Smooth muscle cell (in vitro differentiated cells): ENCODE data around the gene PBXIP1. TPM values are rescaled to one million over a fixed set of nuclear protein-coding genes. Genes with fewer than 3 reads are reported as not detected.

Experiments used
- DNase-seq: peaks from one replicate; lab custom pipeline; 2025; ENCODE audit not compliant: unreplicated experiment; lab: John Stamatoyannopoulos, UW
- H2AFZ ChIP-seq: fragments of 200-600 bp; sonication (generic); 2 replicates; pipeline ENCODE4 v1.6.0; 2016; ENCODE audit warnings: antibody characterized with exemption, low read depth, mild to moderate bottlenecking
- H3F3A ChIP-seq: fragments of 200-600 bp; sonication (generic); 2 replicates; pipeline ENCODE4 v1.6.0; 2017; ENCODE audit warnings: antibody characterized with exemption, low read depth
- H3K27ac ChIP-seq: fragments of 200-600 bp; sonication (generic); 2 replicates; pipeline ENCODE4 v1.5.1; 2016; ENCODE audit warnings: low read depth, mild to moderate bottlenecking
- H3K27me3 ChIP-seq: fragments of 200-600 bp; sonication (generic); 2 replicates; pipeline ENCODE4 v1.6.1; 2016; ENCODE audit warnings: low read depth, mild to moderate bottlenecking
- H3K36me3 ChIP-seq: fragments of 200-600 bp; sonication (generic); 2 replicates; pipeline ENCODE4 v1.5.1; 2016; ENCODE audit warnings: low read depth
- H3K4me1 ChIP-seq: fragments of 200-600 bp; sonication (generic); 2 replicates; pipeline ENCODE4 v1.5.1; 2016; ENCODE audit warnings: low read depth
- H3K4me2 ChIP-seq: fragments of 200-600 bp; sonication (generic); 2 replicates; pipeline ENCODE4 v1.6.0; 2016; ENCODE audit warnings: mild to moderate bottlenecking
- H3K4me3 ChIP-seq: fragments of 200-600 bp; sonication (generic); 2 replicates; pipeline ENCODE4 v1.5.1; 2016; ENCODE audit warnings: mild to moderate bottlenecking
- H3K79me2 ChIP-seq: fragments of 200-600 bp; sonication (generic); 2 replicates; pipeline ENCODE4 v1.6.0; 2016; ENCODE audit warnings: low read depth, mild to moderate bottlenecking
- H3K9ac ChIP-seq: fragments of 200-600 bp; sonication (generic); 2 replicates; pipeline ENCODE4 v1.6.0; 2016; ENCODE audit warnings: low read depth
- H3K9me3 ChIP-seq: fragments of 200-600 bp; sonication (generic); replicated peaks from 2 replicates; pipeline ENCODE4 v1.5.1; 2016; ENCODE audit warnings: low read depth
- H4K20me1 ChIP-seq: fragments of 200-600 bp; sonication (generic); 2 replicates; pipeline ENCODE4 v1.6.0; 2016; ENCODE audit warnings: low read depth
- CTCF ChIP-seq: fragments of 200-600 bp; sonication (generic); IDR thresholded peaks from 2 replicates; pipeline ENCODE4 v1.5.1; 2017; ENCODE audit warnings: borderline replicate concordance, mild to moderate bottlenecking, antibody characterized with exemption; ENCODE audit not compliant: insufficient read depth, poor library complexity, severe bottlenecking
- WGBS: methylation state at CpG from one replicate; pipeline ENCODE4 v1.1.7; 2016; ENCODE audit warnings: low lambda C conversion rate; 5-methylcytosine and 5-hydroxymethylcytosine counted together
- polyA plus RNA-seq: library from polyadenylated mRNA; unstranded; fragments of >200 nt; fragmentation: Nextera tagmentation; extraction: Ambion mirVana; gene quantifications from 2 replicates; pipeline ENCODE4 v1.2.1, GENCODE V29; 2016
- total RNA-seq: library from RNA; depleted of rRNA; stranded (reverse); fragments of >200 nt; gene quantifications from 2 replicates; pipeline ENCODE4 v1.2.3, GENCODE V29; 2014

Gene PBXIP1
- total and polyA plus RNA-seq, 2 experiments from 2014 or later: 40.5 to 41.9 TPM

GRCh38 chr1:154964359-154964758 is 8.5 kb upstream of the PBXIP1 start:
- H3K4me2 ChIP-seq: no peak overlapping the region
- peaks cover 38% of the 10 kb centered on the region for H3K79me2 ChIP-seq
- H3K27me3 ChIP-seq: no peaks in the 10 kb centered on the region
- H4K20me1 ChIP-seq: peaks cover 35% of the 10 kb centered on the region
- H2AFZ ChIP-seq: no peak overlapping the region
- no peak overlapping the region for H3K27ac ChIP-seq
- 97% methylated on average over 6 of the region's 6 CpGs for WGBS
- H3K4me1 ChIP-seq: peaks cover 26% of the 10 kb centered on the region
- no peak for DNase-seq
- H3K36me3 ChIP-seq: peaks cover 5% of the 10 kb centered on the region
- no peak overlapping the region for H3K9ac ChIP-seq
- H3F3A ChIP-seq: peaks cover 29% of the 10 kb centered on the region
- TF ChIP-seq CTCF: no peak
- no peaks in the 10 kb centered on the region for H3K9me3 ChIP-seq
- no peak overlapping the region for H3K4me3 ChIP-seq

- Histone ChIP-seq H3K4me1 (peaks cover 18% of the 10 kb centered on the region), H3K4me3 (no peak overlapping the region), H3F3A (peaks cover 29% of the 10 kb centered on the region), H3K9me3 (no peaks in the 10 kb centered on the region), H2AFZ (no peak overlapping the region), H3K27ac (peak overlapping the region; percentile 85), H3K36me3 (peaks cover 5% of the 10 kb centered on the region), H3K79me2 (peaks cover 31% of the 10 kb centered on the region), H3K9ac (no peak overlapping the region), H3K27me3 (no peaks in the 10 kb centered on the region), H4K20me1 (peaks cover 28% of the 10 kb centered on the region), H3K4me2 (no peak overlapping the region)
- DNase-seq: no peak
- WGBS: 92% methylated on average over 8 of the region's 8 CpGs
- TF ChIP-seq CTCF: no peak
These were observed 7.7 kb upstream of the PBXIP1 start for GRCh38 chr1:154963643-154964042.

- TF ChIP-seq CTCF: no peak
- 86% methylated on average over 6 of the region's 6 CpGs for WGBS
- DNase-seq: no peak
- Histone ChIP-seq H3K27ac (peak overlapping the region; percentile 85), H3F3A (peaks cover 29% of the 10 kb centered on the region), H2AFZ (no peak overlapping the region), H3K4me1 (peaks cover 16% of the 10 kb centered on the region), H3K36me3 (peaks cover 5% of the 10 kb centered on the region), H3K9ac (peak overlapping the region; percentile 83), H3K4me3 (peak overlapping the region; percentile 82), H3K79me2 (peaks cover 24% of the 10 kb centered on the region), H3K27me3 (no peaks in the 10 kb centered on the region), H3K4me2 (peak overlapping the region; percentile 95), H4K20me1 (peaks cover 20% of the 10 kb centered on the region), H3K9me3 (no peaks in the 10 kb centered on the region)
These were observed 7.0 kb upstream of the PBXIP1 start for GRCh38 chr1:154962795-154963330.

GRCh38 chr1:154962156-154962749 is 6.4 kb upstream of the PBXIP1 start:
- peaks cover 24% of the 10 kb centered on the region for H3F3A ChIP-seq
- H3K79me2 ChIP-seq: peaks cover 17% of the 10 kb centered on the region
- no peak for TF ChIP-seq CTCF
- H3K27ac ChIP-seq: peak overlapping the region; percentile 85
- H3K9me3 ChIP-seq: no peaks in the 10 kb centered on the region
- H3K4me2 ChIP-seq: peak overlapping the region; percentile 95
- H3K9ac ChIP-seq: peak overlapping the region; percentile 83
- no peak for DNase-seq
- peak overlapping the region; percentile 82 for H3K4me3 ChIP-seq
- H3K27me3 ChIP-seq: no peaks in the 10 kb centered on the region
- H4K20me1 ChIP-seq: peaks cover 15% of the 10 kb centered on the region
- WGBS: 18% methylated on average over 25 of the region's 25 CpGs
- H3K4me1 ChIP-seq: peaks cover 21% of the 10 kb centered on the region
- no peak overlapping the region for H2AFZ ChIP-seq
- peaks cover 5% of the 10 kb centered on the region for H3K36me3 ChIP-seq
